ENCODE results near the gene AGBL1. TPM values are rescaled to one million over a fixed set of nuclear protein-coding genes. Genes with fewer than 3 reads are reported as not detected.

AGBL1 gene
- total RNA-seq, 1 experiment from 2014 or later: not detected

GRCh38 chr15:86317384-86317740 lies 237.7 kb downstream of the AGBL1 start:
- no peaks in the 10 kb centered on the region for H3K4me1 ChIP-seq (replicated peaks; ENCODE audit: insufficient read depth)
- ChIA-PET POLR2A (ENCODE audit: unreplicated experiment) (no interaction called here), CTCF (no interaction called here)
- no peaks in the 10 kb centered on the region for H3K36me3 ChIP-seq (ENCODE audit: low read depth)
- no peaks in the 10 kb centered on the region for H3F3A ChIP-seq (ENCODE audit: insufficient read depth, low read depth)
- H3K4me3 ChIP-seq: no peak overlapping the region
- BruUV-seq (replicated peaks): no TSS peak
- no peak overlapping the region for H3K4me2 ChIP-seq
- H3K27ac ChIP-seq: no peak overlapping the region
- no peak overlapping the region for H2AFZ ChIP-seq
- no peaks in the 10 kb centered on the region for H3K27me3 ChIP-seq (ENCODE audit: insufficient read depth, low read depth)
- H4K20me1 ChIP-seq (ENCODE audit: insufficient read depth): 0 out of 2 replicates have a peak, but pooled peaks cover 3% of the 10 kb centered on the region
- no peak for DNase-seq
- no peaks in the 10 kb centered on the region for H3K9me2 ChIP-seq (ENCODE audit: insufficient read depth)
- intact Hi-C loops (cut with micrococcal nuclease; ENCODE audit: unreplicated experiment): no loop called here
- H3K9me3 ChIP-seq (ENCODE audit: insufficient read depth, low read depth): no peaks in the 10 kb centered on the region
- TF ChIP-seq, protein P1, sequence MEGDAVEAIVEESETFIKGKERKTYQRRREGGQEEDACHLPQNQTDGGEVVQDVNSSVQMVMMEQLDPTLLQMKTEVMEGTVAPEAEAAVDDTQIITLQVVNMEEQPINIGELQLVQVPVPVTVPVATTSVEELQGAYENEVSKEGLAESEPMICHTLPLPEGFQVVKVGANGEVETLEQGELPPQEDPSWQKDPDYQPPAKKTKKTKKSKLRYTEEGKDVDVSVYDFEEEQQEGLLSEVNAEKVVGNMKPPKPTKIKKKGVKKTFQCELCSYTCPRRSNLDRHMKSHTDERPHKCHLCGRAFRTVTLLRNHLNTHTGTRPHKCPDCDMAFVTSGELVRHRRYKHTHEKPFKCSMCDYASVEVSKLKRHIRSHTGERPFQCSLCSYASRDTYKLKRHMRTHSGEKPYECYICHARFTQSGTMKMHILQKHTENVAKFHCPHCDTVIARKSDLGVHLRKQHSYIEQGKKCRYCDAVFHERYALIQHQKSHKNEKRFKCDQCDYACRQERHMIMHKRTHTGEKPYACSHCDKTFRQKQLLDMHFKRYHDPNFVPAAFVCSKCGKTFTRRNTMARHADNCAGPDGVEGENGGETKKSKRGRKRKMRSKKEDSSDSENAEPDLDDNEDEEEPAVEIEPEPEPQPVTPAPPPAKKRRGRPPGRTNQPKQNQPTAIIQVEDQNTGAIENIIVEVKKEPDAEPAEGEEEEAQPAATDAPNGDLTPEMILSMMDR (conservative IDR thresholded peaks at IDR 0.05): no peak
- TF ChIP-seq EZH2 (IDR thresholded peaks at IDR 0.05; ENCODE audit: low read depth): no peak
- no peaks in the 10 kb centered on the region for H3K79me2 ChIP-seq (ENCODE audit: low read depth)

GRCh38 chr15:86322629-86323028 lies 243.0 kb downstream of the AGBL1 start:
- Histone ChIP-seq H4K20me1 (ENCODE audit: insufficient read depth) (0 out of 2 replicates have a peak, but pooled peaks cover 3% of the 10 kb centered on the region), H2AFZ (no peak overlapping the region), H3K9me2 (ENCODE audit: insufficient read depth) (no peaks in the 10 kb centered on the region), H3K9me3 (ENCODE audit: insufficient read depth, low read depth) (no peaks in the 10 kb centered on the region), H3K36me3 (ENCODE audit: low read depth) (no peaks in the 10 kb centered on the region), H3K27ac (no peak overlapping the region), H3K27me3 (ENCODE audit: insufficient read depth, low read depth) (no peaks in the 10 kb centered on the region), H3K4me1 (replicated peaks; ENCODE audit: insufficient read depth) (no peaks in the 10 kb centered on the region), H3K4me2 (no peak overlapping the region), H3F3A (ENCODE audit: insufficient read depth, low read depth) (no peaks in the 10 kb centered on the region), H3K79me2 (ENCODE audit: low read depth) (no peaks in the 10 kb centered on the region), H3K4me3 (no peak overlapping the region)
- no TSS peak for BruUV-seq (replicated peaks)
- TF ChIP-seq EZH2 (IDR thresholded peaks at IDR 0.05; ENCODE audit: low read depth): no peak
- DNase-seq: no peak
- ChIA-PET CTCF (no interaction called here), POLR2A (ENCODE audit: unreplicated experiment) (no interaction called here)
- intact Hi-C loops (cut with micrococcal nuclease; ENCODE audit: unreplicated experiment): no loop called here

DNA sequence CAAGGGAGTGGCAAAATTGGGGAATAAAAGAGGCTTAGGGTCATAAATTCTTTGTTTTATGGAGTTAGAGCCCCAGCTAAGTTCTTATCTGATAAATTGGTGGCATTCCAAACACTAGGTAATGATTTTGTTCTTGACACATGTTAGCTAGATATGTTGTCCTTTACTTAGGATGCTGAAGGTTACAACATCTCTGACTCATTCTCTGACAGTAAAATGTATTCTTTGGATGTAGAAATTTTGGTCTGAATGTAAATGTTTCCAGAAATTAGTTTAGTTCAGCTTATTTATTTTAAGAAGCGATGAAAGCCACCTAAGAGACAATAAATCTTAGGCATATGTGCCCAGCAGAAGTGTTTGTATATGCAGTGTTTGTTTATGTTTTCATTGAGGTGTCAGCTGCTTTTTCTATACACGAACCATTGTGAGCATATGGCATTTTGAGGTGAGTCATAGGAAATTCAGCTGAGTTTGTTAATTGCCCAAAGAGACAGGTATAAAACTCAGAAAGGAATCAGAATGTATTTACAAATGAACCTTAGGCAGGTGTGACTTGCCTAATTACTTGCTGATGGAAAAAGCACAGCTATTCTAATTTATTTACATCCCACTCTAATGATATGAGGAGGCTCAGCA lies 247.7 kb downstream of the AGBL1 start:
- Histone ChIP-seq H3K36me3 (ENCODE audit: low read depth) (no peaks in the 10 kb centered on the region), H3K27ac (no peak overlapping the region), H3K4me1 (replicated peaks; ENCODE audit: insufficient read depth) (no peaks in the 10 kb centered on the region), H3F3A (ENCODE audit: insufficient read depth, low read depth) (no peaks in the 10 kb centered on the region), H3K79me2 (ENCODE audit: low read depth) (no peaks in the 10 kb centered on the region), H3K4me2 (no peak overlapping the region), H3K27me3 (ENCODE audit: insufficient read depth, low read depth) (no peaks in the 10 kb centered on the region), H2AFZ (no peak overlapping the region), H3K9me2 (ENCODE audit: insufficient read depth) (no peaks in the 10 kb centered on the region), H3K9me3 (ENCODE audit: insufficient read depth, low read depth) (no peaks in the 10 kb centered on the region), H3K4me3 (no peak overlapping the region), H4K20me1 (ENCODE audit: insufficient read depth) (no peaks in the 10 kb centered on the region)
- POLR2A ChIA-PET (ENCODE audit: unreplicated experiment): no interaction called here
- BruUV-seq (replicated peaks): no TSS peak
- TF ChIP-seq EZH2 (IDR thresholded peaks at IDR 0.05; ENCODE audit: low read depth): no peak
- TF ChIP-seq, protein P1 (conservative IDR thresholded peaks at IDR 0.05): no peak
- DNase-seq: no peak
- CTCF ChIA-PET: no interaction called here
- intact Hi-C loops (cut with micrococcal nuclease; ENCODE audit: unreplicated experiment): no loop called here

- no peaks in the 10 kb centered on the region for H4K20me1 ChIP-seq (ENCODE audit: insufficient read depth)
- H3K27me3 ChIP-seq (ENCODE audit: insufficient read depth, low read depth): no peaks in the 10 kb centered on the region
- no peaks in the 10 kb centered on the region for H3F3A ChIP-seq (ENCODE audit: insufficient read depth, low read depth)
- no TSS peak for BruUV-seq (replicated peaks)
- H3K27ac ChIP-seq: no peak overlapping the region
- H3K79me2 ChIP-seq (ENCODE audit: low read depth): no peaks in the 10 kb centered on the region
- no peak for DNase-seq
- H2AFZ ChIP-seq: no peak overlapping the region
- H3K9me2 ChIP-seq (ENCODE audit: insufficient read depth): no peaks in the 10 kb centered on the region
- TF ChIP-seq EZH2 (IDR thresholded peaks at IDR 0.05; ENCODE audit: low read depth): no peak
- TF ChIP-seq, protein P1 (conservative IDR thresholded peaks at IDR 0.05): no peak
- ChIA-PET CTCF (interaction anchor here (0.6 kb wide), 1 partner anchor 29 kb away, joined by 3 read pairs; no protein-coding TSS in a partner anchor), POLR2A (ENCODE audit: unreplicated experiment) (no interaction called here)
- H3K36me3 ChIP-seq (ENCODE audit: low read depth): no peaks in the 10 kb centered on the region
- intact Hi-C loops (cut with micrococcal nuclease; ENCODE audit: unreplicated experiment): no loop called here
- no peak overlapping the region for H3K4me3 ChIP-seq
- H3K9me3 ChIP-seq (ENCODE audit: insufficient read depth, low read depth): no peaks in the 10 kb centered on the region
- H3K4me1 ChIP-seq (replicated peaks; ENCODE audit: insufficient read depth): no peaks in the 10 kb centered on the region
- no peak overlapping the region for H3K4me2 ChIP-seq
Measured at GRCh38 chr15:86328658-86329057, 249.0 kb downstream of the AGBL1 start.

Data from PC-9 (cell line).